Hepatocyte (in vitro differentiated cells): Measurements from ENCODE around the gene CARS2.

ENCODE experiments used
- CTCF ChIP-seq: fragments of 200-600 bp; sonication (generic); IDR thresholded peaks from 2 replicates; pipeline ENCODE4 v1.5.1; 2016; ENCODE audit warnings: antibody characterized with exemption, mild to moderate bottlenecking; ENCODE audit not compliant: poor library complexity
- EZH2 ChIP-seq: fragments of 200-600 bp; sonication (generic); IDR thresholded peaks from 2 replicates; pipeline ENCODE4 v1.6.1; 2016; ENCODE audit warnings: antibody characterized with exemption, mild to moderate bottlenecking, borderline replicate concordance
- EZH2phosphoT487 ChIP-seq: fragments of 200-600 bp; sonication (generic); IDR thresholded peaks from one replicate; pipeline ENCODE4 v1.6.1; 2018; ENCODE audit warnings: antibody characterized with exemption, mild to moderate bottlenecking, low read depth, moderate library complexity; ENCODE audit not compliant: unreplicated experiment, severe bottlenecking

DNA sequence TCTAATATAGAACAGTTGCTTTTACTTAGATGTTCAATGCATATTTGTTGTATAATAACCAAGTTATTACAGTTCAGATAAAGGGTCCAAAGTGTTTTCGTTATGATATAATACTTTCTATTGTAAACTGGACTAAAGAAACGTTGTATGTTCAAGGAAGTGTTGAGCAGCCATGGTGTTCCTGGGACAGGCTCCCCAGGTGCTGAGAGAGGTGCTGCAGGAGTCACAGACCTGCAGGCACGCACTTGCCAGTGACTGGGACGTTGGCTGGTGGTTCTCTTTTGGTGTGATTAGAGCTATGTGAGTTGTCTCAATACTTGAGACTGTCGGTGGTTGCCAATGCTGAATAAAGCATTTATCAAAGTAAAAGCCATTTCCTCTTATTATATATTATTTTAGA is 17.1 kb upstream of the CARS2 start:
- TF ChIP-seq CTCF (no peak), EZH2 (no peak), EZH2phosphoT487 (no peak)
